ENCODE measurements around the gene BAZ1B.
"Not testable (repeated sequence)": the region's sequence is repeated elsewhere in the genome, so short reads cannot be mapped to it uniquely, and the experiment has no call there.

BAZ1B gene, protein sequence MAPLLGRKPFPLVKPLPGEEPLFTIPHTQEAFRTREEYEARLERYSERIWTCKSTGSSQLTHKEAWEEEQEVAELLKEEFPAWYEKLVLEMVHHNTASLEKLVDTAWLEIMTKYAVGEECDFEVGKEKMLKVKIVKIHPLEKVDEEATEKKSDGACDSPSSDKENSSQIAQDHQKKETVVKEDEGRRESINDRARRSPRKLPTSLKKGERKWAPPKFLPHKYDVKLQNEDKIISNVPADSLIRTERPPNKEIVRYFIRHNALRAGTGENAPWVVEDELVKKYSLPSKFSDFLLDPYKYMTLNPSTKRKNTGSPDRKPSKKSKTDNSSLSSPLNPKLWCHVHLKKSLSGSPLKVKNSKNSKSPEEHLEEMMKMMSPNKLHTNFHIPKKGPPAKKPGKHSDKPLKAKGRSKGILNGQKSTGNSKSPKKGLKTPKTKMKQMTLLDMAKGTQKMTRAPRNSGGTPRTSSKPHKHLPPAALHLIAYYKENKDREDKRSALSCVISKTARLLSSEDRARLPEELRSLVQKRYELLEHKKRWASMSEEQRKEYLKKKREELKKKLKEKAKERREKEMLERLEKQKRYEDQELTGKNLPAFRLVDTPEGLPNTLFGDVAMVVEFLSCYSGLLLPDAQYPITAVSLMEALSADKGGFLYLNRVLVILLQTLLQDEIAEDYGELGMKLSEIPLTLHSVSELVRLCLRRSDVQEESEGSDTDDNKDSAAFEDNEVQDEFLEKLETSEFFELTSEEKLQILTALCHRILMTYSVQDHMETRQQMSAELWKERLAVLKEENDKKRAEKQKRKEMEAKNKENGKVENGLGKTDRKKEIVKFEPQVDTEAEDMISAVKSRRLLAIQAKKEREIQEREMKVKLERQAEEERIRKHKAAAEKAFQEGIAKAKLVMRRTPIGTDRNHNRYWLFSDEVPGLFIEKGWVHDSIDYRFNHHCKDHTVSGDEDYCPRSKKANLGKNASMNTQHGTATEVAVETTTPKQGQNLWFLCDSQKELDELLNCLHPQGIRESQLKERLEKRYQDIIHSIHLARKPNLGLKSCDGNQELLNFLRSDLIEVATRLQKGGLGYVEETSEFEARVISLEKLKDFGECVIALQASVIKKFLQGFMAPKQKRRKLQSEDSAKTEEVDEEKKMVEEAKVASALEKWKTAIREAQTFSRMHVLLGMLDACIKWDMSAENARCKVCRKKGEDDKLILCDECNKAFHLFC (N-terminal part only)

DNA sequence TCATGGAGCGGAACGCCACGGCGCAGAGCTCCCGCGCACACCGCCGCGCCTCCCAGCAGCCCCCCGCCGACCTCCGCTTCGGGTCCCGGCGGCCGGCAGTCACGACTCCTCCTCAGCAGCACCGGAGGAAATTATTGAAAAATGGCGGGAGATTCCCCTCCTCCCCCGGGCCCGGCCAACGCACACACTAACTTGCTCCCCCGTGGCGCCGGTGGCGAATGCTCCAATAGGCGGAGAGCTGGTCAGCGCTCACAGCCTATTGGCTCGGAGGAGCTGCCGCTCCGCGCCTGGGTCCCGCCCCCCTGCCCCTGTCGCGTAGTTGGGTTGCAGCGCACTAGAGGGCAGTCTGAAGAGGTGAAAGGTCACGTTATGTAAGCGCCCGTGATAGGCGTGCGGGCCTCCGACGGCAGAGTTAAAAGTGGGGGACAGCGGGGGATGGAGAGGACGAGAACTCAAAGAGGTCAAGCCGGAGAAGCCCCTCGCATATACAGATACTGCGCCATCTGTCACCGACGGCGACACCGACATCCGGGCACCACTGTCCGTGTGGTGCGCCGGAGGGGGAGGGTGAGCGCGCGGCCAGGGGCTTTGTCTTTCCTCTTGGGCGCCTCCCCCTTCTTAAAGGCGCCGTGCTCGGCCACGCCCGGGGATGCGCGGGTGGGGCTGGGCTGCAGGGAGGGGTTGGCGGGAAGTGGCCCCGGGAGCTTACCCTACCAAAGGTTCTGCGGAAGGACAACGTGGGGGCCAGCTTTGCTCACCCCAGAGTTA is at the start of gene BAZ1B:
BAZ1B (minus strand) TSS at position 189 of the 768 bp plus-strand sequence. CDS start 360 bp downstream, outside the sequence.
- DNase-seq (ENCODE audit: low read depth in 2 of 2, low spot score in 1 of 2), result peak; percentile 91 to 97

DNA sequence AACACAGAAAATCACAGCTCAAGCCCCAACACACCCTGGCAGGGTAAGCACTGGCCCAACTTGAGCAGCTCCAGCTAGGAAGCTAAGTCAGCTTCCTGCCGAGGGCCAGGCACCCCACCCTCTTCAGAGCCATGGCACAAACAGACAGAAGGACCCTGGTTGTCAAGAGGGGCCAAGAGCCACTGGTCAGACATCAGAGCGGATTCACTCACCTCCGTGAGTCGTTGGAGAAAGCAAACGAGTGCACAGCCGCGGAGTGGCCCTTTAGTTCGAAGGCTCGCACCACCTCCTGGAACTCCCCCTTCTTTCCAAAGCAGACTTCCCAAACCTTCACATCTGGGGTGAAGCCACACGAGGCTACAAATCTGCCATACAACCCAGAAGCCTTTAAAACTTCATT is 48.9 kb upstream of the BAZ1B start:
- no peak for DNase-seq (ENCODE audit: low read depth in 2 of 2, low spot score in 1 of 2)

DNA sequence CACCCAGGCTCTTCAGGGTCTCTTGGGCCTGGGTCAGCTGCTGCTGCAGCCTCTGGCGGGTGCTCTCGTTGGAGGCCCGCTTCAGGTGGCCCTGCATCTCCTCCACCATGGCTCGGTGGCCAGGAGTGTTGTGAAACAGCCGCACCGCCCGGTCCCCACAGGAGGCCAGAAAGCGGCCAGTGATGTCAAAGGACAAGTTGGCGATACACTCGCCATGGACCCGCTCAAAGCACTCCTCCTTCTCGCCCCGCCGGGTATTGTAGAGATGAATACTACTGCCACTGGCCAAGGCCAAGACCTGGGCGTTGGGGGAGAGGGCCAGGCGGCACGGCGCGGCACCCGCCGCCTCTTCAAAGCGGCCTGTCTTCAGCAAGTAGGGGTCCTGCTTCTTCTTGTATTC is 48.4 kb upstream of the BAZ1B start:
- DNase-seq (ENCODE audit: low read depth in 2 of 2, low spot score in 1 of 2), result no peak

DNA sequence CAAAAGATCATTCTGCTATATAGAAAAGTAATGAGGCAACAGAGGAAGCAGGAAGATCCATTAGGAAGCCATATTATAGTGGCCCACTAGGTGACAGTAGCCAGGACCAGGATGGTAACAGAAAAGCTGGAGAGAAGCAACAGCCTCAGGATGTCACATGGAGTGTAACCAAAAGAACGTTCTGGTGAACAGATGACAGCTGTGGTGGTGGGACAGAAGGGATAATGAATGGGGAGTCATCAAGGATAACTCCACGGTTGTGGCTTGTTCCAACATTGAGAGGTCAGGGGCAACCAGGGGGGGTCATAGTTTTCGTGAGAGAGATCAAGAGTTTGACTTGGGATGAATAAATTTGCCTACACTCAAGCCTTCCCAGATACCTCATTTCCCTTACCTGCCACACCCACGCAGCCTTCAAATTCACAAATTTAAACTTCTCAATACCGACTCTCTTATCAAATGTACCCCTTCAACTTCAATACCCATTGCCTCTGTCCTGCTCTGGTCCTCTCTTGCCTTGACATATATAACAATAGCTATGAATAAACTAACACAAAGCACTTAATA is 47.0 kb upstream of the BAZ1B start:
- DNase-seq (ENCODE audit: low read depth in 2 of 2, low spot score in 1 of 2), result no peak

DNA sequence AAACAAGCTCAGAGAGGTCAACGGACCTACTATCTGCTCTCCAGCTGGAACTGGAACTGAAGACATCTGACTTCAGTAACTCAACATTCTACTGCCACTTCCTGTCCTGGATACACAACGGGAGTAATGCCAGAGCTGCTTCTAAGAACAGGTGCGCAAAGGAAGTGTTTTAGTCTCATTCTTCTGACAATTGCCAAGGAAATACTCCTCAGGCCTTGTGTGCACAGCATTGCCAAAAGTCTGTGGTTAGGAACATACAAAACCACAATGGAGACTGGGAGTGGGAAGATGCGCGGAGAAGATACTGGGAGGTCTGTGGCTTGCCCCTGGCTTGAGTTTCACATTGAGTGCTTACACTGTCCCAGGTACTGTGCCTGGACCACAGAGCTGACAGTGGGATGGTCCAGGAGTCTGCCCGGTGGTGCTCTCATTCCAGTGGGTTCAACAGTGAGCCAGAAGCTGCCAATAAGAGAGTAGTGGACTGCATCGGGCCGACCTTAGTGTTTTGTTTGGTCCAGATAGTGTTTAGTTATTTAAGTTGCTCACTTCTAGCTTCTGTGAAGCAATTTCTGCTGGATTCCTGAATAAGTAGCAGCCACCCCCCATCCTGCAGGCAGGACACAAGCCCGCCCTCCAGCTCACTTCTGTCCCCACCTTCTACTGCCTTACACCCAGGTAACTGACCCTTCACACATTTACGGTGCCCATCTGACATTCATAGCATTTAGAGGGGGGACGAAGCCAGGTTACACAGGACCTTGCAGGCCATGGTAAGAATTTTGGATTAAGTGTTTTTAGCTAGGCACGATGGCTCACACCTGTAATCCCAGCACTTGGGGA is 46.0 kb upstream of the BAZ1B start:
- DNase-seq (ENCODE audit: low read depth in 2 of 2, low spot score in 1 of 2), result no peak

DNA sequence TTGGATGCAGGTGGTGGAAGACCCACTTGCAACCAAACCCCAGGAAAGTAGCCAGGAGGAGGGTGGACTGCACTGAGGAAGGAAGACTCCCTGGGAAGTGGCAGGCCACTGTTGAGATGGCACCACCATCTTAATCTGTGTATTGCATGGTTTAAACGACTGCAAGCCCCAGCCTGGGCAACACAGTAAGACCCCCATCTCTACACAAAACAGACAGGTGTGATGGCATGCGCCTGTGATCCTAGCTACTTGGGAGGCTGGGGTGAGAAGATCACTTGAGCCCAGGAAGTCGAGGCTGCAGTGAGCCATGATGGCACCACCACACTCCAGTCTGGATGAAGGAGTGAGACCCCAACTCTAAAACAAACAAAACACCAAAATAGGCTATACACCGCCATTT is 45.0 kb upstream of the BAZ1B start:
- DNase-seq (ENCODE audit: low read depth in 2 of 2, low spot score in 1 of 2), result no peak

DNA sequence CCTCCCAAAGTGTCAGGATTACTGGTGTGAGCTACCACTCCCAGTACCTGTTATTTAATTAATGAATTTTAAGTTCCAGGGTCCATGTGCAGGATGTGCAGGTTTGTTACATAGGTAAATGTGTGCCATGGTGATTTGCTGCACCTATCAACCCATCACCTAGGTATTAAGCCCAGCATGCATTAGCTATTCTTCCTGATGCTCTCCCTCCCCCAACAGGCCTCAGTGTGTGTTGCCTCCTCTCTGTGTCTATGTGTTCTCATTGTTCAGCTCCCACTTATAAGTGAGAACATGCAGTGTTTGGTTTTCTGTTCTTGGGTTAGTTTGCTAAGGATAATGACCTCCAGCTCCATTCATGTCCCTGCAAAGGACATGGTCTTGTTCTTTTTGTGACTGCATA is 44.3 kb upstream of the BAZ1B start:
- not testable (repeated sequence) for DNase-seq (ENCODE audit: low read depth in 2 of 2, low spot score in 1 of 2)

DNA sequence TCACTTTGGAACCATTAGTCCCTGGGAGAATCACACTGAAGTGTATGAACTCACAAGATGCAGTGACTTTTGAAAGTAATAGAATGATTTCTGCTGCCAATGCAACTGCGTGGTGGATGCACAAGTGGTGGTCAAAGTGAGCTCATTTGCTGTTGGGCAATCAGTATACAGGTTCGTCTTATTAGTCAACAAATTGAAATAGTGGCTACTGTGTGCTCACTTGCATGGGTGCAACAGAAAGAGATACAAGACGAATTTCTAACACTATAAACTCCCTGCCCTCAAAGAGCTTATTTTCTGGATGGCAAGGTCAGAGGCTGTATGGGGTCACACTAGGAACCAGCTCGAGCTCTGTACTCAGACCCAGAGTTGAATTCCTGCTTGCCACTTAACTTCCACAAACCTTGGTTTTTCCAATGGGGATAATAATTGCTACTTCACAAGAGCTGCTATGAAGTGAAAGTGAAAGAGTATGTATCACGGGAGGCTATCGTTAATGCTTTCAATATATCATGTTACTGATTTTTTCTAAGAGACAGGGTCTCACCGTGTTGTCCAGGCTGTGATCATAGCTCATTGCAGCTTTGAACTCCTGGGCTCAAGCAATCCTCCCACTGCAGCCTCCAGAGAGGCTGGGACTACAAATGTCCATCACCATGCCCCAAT is 43.7 kb upstream of the BAZ1B start:
- DNase-seq (ENCODE audit: low read depth in 2 of 2, low spot score in 1 of 2), result no peak

DNA sequence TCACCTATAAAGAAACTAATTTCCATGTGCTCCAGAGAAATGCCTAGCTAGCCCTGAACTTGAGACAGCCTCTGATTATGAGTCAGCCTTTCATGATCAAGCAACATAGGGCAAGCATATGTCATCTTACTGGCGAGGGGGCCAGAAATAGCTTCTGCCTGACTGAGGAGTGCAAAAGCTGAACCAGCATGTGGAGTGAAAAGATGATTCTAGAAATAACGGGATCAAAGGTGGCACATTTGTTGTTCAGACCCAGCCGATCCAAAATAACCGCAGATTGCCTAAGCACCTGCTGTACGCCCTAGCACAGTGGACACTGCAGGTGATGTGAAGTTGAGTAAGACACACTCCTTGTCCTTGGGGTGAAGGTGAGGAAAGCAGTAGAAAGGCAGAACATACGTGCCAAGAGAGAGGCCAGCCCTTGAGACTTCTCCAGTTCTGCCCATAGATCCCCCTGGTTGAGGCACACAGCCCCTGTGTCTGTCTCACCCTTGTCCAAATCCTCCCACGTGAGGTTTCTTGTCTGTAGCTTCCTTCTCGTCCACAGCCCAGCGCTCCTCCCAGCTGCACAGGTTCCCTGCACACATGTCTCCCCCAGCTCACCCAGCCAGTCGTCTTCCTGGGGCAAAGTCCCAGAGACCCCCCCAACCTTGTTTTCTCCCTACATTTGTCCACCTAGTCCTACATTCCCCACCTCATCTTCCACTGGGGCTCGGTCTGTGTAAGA is 38.2 kb upstream of the BAZ1B start:
- no peak for DNase-seq (ENCODE audit: low read depth in 2 of 2, low spot score in 1 of 2)

DNA sequence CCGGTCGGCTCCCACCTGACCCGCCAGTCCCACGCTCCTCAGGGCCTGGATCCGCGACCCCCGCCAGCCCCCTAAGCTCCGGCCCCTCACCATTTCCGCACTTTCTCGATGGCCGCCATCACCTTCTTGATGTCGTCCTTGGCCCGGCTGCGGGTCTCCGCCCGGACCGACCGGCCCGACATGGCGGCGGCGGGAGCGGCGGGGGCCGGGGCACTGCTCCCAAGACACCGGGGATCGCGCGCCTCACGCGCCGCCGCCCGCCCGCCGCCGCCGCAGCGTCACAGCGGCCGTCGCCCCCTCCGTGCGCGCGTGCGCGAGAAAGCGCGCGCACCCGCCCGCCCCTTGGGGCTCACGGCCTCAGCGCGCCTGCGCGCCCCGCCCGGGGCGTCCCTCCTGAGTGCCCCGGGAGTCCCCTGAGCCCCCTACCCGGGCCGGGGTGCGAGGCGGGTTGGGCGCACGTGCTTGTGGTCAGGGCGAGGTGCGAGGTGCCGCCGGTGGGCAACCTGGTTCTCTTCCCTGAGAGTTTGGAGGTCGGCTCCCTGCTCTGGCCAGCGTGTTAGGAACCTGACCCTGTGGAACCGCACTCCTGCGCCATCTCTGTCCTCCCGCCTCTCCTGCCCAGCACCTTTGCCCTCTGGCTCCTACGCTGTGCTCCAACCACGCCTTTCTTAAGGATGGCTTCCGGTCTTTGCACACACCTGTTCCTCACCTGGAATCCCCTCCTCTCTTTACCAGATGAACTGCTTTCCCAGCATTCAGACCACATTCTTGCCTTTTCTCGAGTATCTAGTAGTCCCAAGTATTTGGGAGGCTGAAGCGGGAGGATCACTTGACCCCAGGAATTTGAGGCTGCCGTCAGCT is 35.5 kb upstream of the BAZ1B start, which contains the start of gene BCL7B:
BCL7B (minus strand) TSS at position 294 of the 861 bp plus-strand sequence; CDS start at position 182, 112 bp downstream.
- peak; percentile 30 to 56 for DNase-seq (ENCODE audit: low read depth in 2 of 2, low spot score in 1 of 2)

DNA sequence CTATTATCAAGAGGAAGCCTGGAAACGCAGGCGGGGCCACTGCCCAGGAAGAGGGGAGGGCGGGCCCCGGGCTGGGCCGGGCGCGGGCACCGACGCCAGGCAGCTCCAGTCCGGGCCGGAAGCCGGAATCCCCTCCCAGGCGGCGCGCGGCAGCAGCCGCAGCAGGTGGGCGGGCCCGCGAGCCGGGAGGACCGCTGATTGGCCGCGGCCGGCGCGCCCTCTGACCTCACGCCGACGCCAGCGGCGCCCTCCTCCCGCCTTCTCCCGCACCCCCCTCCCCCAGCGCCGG is 35.0 kb upstream of the BAZ1B start:
- peak; percentile 61 to 83 for DNase-seq (ENCODE audit: low read depth in 2 of 2, low spot score in 1 of 2)

DNA sequence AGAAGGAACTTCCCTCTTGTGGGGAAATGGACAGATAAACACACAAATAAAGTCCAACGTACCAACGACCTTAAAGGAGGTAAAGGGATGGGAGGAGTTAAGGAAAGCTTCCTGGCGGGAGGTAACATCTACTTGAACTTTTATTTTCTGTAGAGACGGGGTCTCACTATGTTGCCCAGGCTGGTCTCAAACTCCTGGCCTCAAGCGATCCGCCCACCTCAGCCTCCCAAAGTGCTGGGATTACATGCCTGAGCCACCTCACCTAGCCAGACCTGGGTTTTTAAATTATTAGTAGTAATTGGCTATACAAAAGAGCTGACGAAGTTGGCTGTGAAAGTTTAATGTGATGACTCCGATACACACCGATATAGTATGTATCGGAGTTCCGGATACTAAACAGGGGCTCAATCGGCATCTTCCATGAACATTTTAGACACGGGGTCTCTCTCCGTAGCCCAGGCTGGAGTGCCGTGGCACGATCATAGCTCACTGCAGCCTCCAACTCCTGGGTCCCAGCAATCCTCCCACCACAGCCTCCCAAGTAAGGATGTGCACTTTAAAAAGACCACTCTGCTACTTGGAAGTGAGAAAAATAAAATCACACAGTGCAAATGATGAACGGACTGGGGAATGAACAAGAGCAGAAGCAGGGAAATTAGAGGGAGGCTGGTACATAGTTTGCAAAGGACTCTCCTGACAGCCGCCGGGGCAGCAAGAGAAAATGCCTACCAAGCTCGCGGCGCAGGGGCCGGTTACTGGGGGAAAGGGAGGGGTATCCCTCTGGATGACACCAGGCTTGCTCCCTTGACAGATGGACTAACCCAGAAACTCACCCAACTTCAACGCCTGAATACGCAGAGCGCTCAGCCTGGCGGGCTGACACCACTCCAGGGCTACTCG is 34.4 kb upstream of the BAZ1B start:
- no peak for DNase-seq (ENCODE audit: low read depth in 2 of 2, low spot score in 1 of 2)

DNA sequence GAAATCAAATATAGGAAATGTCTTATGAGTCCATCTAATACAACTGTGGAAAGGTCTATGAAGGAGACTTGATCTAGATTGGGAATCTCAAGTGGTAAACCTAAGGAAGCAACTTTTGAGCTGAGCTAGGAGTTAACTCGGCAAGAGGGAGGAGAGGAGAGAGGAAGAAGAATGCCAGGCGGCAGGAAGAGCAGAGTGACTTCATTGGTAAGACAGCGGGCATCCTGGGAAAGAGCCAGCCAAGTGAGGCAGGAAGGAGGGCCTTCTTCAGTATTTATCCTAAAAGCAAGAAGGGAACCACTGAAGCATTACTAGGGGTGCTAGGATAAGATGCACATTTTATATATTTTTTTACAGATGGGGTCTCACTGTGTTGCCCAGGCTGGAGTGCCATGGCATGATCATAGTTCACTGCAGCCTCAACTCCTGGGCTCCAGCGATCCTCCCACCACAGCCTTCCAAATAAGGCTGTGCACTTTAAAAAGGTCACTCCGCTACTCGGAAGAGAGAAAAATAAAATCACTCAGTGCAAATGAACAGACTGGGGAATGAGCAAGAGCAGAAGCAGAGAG is 33.4 kb upstream of the BAZ1B start:
- DNase-seq (ENCODE audit: low read depth in 2 of 2, low spot score in 1 of 2), result no peak

DNA sequence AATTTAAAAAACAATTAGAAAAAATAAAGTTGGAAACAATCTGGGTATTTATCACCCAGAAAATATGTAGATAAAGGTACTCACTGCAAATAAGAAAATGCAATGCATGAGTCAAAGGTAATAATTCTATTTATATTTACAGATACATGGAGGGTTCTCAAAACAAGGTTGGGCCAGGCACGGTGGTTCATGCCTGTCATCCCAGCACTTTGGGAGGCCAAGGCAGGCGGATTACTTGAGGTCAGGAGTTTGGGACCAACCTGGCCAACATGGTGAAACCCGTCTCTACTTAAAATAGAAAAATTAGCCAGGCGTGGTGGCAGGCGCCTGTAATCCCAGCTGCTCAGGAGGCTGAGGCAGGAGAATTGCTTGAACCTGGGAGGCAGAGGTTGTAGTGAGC is 28.0 kb upstream of the BAZ1B start:
- DNase-seq (ENCODE audit: low read depth in 2 of 2, low spot score in 1 of 2), result not testable (repeated sequence)

DNA sequence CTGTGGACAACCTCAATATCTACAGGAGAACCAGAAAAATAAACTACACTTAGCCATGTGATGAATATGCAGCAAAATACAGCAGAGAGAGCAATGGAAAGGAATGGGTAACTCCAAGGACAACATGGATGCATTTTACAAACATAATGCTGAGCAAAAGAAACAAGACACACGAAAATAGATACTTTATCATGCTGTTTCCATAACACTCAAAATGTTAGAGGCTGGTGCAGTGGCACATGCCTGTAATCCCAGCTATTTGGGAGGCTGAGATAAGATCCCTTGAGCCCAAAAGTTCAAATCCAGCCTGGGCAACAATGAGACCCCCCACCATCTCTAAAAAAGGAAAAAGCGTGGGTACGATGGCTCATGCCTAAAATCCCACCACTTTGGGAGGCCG is 27.1 kb upstream of the BAZ1B start:
- DNase-seq (ENCODE audit: low read depth in 2 of 2, low spot score in 1 of 2), result no peak

DNA sequence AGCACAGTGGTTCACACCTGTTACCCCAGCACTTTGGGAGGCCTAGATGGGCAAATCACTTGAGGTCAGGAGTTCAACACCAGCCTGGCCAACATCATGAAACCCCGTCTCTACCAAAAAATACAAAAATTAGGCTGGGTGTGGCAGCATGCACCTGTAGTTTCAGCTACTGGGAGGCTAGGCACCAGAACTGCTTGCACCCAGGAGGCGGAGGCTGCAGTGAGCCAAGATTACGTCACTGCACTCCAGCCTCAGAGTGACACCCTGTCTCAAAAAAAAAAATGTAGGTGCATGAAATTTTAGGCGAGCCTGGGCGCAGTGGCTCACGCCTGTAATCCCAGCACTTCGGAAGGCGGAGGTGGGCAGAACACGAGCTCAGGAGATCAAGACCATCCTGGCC is 25.7 kb upstream of the BAZ1B start:
- DNase-seq (ENCODE audit: low read depth in 2 of 2, low spot score in 1 of 2), result no peak
